OCI-LY1 (cell line): ENCODE results near the gene ACTR5.
A peak's percentile ranks its signal among the peaks of the same experiment; 100 is the strongest.

Experiments used
- H2AFZ ChIP-seq: fragments of 200-600 bp; sonication (generic), shearing (Covaris generic); 2 replicates; pipeline ENCODE4 v1.6.0; 2014; ENCODE audit warnings: antibody characterized with exemption, mild to moderate bottlenecking, low read length
- H3F3A ChIP-seq: fragments of 200-600 bp; sonication (generic), shearing (Covaris generic); 2 replicates; pipeline ENCODE4 v1.6.0; 2014; ENCODE audit warnings: mild to moderate bottlenecking, antibody characterized with exemption, low read length, moderate library complexity; ENCODE audit not compliant: insufficient read depth
- H3K27ac ChIP-seq: fragments of 200-600 bp; sonication (generic); 2 replicates; pipeline ENCODE4 v1.5.1; 2014; ENCODE audit warnings: low read length, mixed run types, mild to moderate bottlenecking, low read depth; ENCODE audit not compliant: poor library complexity, severe bottlenecking
- H3K27me3 ChIP-seq: fragments of 200-600 bp; sonication (generic); 2 replicates; pipeline ENCODE4 v1.6.0; 2014; ENCODE audit warnings: antibody characterized with exemption, mild to moderate bottlenecking, low read length, moderate library complexity; ENCODE audit not compliant: insufficient read depth
- H3K36me3 ChIP-seq: fragments of 200-600 bp; sonication (generic); 2 replicates; pipeline ENCODE4 v1.6.1; 2014; ENCODE audit warnings: mild to moderate bottlenecking, antibody characterized with exemption, low read length, moderate library complexity, mixed read lengths; ENCODE audit not compliant: insufficient read depth
- H3K4me1 ChIP-seq: fragments of 200-600 bp; sonication (generic); 2 replicates; pipeline ENCODE4 v1.5.1; 2014; ENCODE audit warnings: mild to moderate bottlenecking, low read length, moderate library complexity; ENCODE audit not compliant: insufficient read depth, severe bottlenecking
- H3K4me2 ChIP-seq: fragments of 200-600 bp; sonication (generic), shearing (Covaris generic); 2 replicates; pipeline ENCODE4 v1.6.1; 2014; ENCODE audit warnings: low read length
- H3K4me3 ChIP-seq: fragments of 200-600 bp; sonication (generic); 2 replicates; pipeline ENCODE4 v1.5.1; 2014; ENCODE audit warnings: low read length, low read depth, mild to moderate bottlenecking, mixed read lengths; ENCODE audit not compliant: poor library complexity, severe bottlenecking
- H3K79me2 ChIP-seq: fragments of 200-600 bp; shearing (Covaris generic); 2 replicates; pipeline ENCODE4 v1.6.1; 2016; ENCODE audit warnings: mixed run types, low read length, mixed read lengths; ENCODE audit not compliant: insufficient read depth
- H3K9ac ChIP-seq: fragments of 200-600 bp; sonication (generic), shearing (Covaris generic); 2 replicates; pipeline ENCODE4 v1.6.1; 2014; ENCODE audit warnings: mild to moderate bottlenecking, low read length, mixed read lengths
- H3K9me2 ChIP-seq: fragments of 200-600 bp; sonication (generic), shearing (Covaris generic); 2 replicates; pipeline ENCODE4 v1.6.1; 2014; ENCODE audit warnings: low read depth, mild to moderate bottlenecking, low read length, mixed read lengths
- H3K9me3 ChIP-seq: fragments of 200-600 bp; shearing (Covaris generic); 2 replicates; pipeline ENCODE4 v1.6.1; 2014; ENCODE audit warnings: low read length, mixed read lengths
- H4K20me1 ChIP-seq: fragments of 200-600 bp; sonication (generic), shearing (Covaris generic); 2 replicates; pipeline ENCODE4 v1.6.0; 2016; ENCODE audit warnings: mild to moderate bottlenecking, low read length; ENCODE audit not compliant: insufficient read depth
- EZH2 ChIP-seq: fragments of 200-600 bp; sonication (generic), shearing (Covaris generic); IDR thresholded peaks from 2 replicates; pipeline ENCODE4 v1.8.0; 2017; ENCODE audit warnings: borderline replicate concordance, mixed run types, mild to moderate bottlenecking, antibody characterized with exemption, low read length, moderate library complexity, mixed read lengths
- TF ChIP-seq, protein P1 (sequence below): fragments of 200-600 bp; sonication (generic), shearing (Covaris generic); IDR thresholded peaks from 2 replicates; pipeline ENCODE4 v1.5.1; 2017; ENCODE audit warnings: mild to moderate bottlenecking, antibody characterized with exemption, low read length, moderate library complexity, mixed read lengths

ACTR5 gene

DNA sequence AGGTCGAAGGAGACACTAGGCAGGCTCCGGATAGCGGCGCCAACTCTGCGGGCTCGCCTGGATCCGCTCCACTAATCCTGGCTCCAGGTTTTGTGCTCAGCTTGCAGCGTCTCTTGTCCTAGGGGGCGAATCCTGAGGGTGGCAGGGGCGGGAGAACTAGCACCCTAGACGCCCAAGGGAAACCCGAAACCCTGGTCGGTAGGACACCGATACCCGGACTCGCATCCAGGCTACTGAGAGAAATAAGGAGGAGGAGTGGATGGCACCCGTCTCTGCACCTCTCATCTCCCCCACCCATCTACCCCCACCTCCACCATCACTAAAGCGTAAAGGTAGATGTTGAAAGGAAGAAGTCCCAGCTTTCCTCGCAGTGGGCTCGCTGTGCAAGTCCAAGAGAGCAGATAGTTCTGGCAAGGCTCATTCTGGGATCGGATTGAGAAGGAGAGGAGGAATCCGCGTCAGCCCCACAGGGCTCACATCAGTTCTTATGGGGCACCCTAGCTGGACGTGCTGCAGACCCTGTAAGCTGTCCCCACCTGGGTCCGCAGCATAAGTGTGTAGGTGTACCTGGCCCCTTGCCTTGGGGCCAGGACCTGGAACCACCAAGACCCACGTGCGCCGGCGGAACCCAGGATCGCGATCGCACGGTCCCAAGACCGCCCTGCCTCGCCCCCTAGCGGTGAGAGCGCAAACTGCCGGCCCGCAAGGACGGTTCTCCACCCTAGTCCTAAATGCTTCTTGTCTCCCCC, 17.1 kb upstream of the ACTR5 start:
- peak overlapping the region; percentile 71 for H3K4me3 ChIP-seq
- H3F3A ChIP-seq = no peaks in the 10 kb centered on the region
- no peaks in the 10 kb centered on the region for H3K9me3 ChIP-seq
- no peaks in the 10 kb centered on the region for H3K79me2 ChIP-seq
- no peaks in the 10 kb centered on the region for H3K36me3 ChIP-seq
- peak overlapping the region; percentile 81 for H2AFZ ChIP-seq
- H3K4me1 ChIP-seq = peaks cover 9% of the 10 kb centered on the region
- H3K4me2 ChIP-seq = peak overlapping the region; percentile 100
- TF ChIP-seq, protein P1, sequence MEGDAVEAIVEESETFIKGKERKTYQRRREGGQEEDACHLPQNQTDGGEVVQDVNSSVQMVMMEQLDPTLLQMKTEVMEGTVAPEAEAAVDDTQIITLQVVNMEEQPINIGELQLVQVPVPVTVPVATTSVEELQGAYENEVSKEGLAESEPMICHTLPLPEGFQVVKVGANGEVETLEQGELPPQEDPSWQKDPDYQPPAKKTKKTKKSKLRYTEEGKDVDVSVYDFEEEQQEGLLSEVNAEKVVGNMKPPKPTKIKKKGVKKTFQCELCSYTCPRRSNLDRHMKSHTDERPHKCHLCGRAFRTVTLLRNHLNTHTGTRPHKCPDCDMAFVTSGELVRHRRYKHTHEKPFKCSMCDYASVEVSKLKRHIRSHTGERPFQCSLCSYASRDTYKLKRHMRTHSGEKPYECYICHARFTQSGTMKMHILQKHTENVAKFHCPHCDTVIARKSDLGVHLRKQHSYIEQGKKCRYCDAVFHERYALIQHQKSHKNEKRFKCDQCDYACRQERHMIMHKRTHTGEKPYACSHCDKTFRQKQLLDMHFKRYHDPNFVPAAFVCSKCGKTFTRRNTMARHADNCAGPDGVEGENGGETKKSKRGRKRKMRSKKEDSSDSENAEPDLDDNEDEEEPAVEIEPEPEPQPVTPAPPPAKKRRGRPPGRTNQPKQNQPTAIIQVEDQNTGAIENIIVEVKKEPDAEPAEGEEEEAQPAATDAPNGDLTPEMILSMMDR = peak; percentile 98
- TF ChIP-seq EZH2 = no peak
- no peaks in the 10 kb centered on the region for H4K20me1 ChIP-seq
- H3K9me2 ChIP-seq = no peaks in the 10 kb centered on the region
- H3K27me3 ChIP-seq = peaks cover 6% of the 10 kb centered on the region; the same call in 1 of the 2 replicates
- no peak overlapping the region for H3K27ac ChIP-seq
- peak overlapping the region; percentile 65 for H3K9ac ChIP-seq

- Histone ChIP-seq H3K36me3 (no peaks in the 10 kb centered on the region), H3K4me1 (peaks cover 9% of the 10 kb centered on the region), H3K4me3 (peak overlapping the region; percentile 71), H3K9me3 (no peaks in the 10 kb centered on the region), H3K4me2 (peak overlapping the region; percentile 100), H4K20me1 (no peaks in the 10 kb centered on the region), H3K9me2 (no peaks in the 10 kb centered on the region), H3K79me2 (no peaks in the 10 kb centered on the region), H3K9ac (no peak overlapping the region; the same call in 1 of the 2 replicates), H2AFZ (no peak overlapping the region), H3F3A (no peaks in the 10 kb centered on the region), H3K27me3 (peaks cover 6% of the 10 kb centered on the region; the same call in 1 of the 2 replicates), H3K27ac (no peak overlapping the region)
- TF ChIP-seq, protein P1 = no peak; the same call in 1 of the 2 replicates
- TF ChIP-seq EZH2 = no peak
These were observed 16.5 kb upstream of the ACTR5 start for GRCh38 chr20:38731738-38732113.

- H3K36me3 ChIP-seq = no peaks in the 10 kb centered on the region
- H3K9me2 ChIP-seq = no peaks in the 10 kb centered on the region
- H2AFZ ChIP-seq = no peak overlapping the region
- TF ChIP-seq, protein P1 = no peak
- no peak for TF ChIP-seq EZH2
- no peaks in the 10 kb centered on the region for H3K9me3 ChIP-seq
- H3K79me2 ChIP-seq = no peaks in the 10 kb centered on the region
- H3F3A ChIP-seq = no peaks in the 10 kb centered on the region
- H3K4me1 ChIP-seq = peaks cover 9% of the 10 kb centered on the region
- H3K27me3 ChIP-seq = peaks cover 6% of the 10 kb centered on the region; the same call in 1 of the 2 replicates
- no peak overlapping the region for H3K27ac ChIP-seq
- no peak overlapping the region for H3K9ac ChIP-seq
- no peak overlapping the region for H3K4me3 ChIP-seq
- H3K4me2 ChIP-seq = no peak overlapping the region
- H4K20me1 ChIP-seq = no peaks in the 10 kb centered on the region
These were observed 15.3 kb upstream of the ACTR5 start for GRCh38 chr20:38732981-38733380.
